Gastroesophageal sphincter (tissue), 4 donors: ENCODE measurements around the gene CAMK2N2. TPM values are rescaled to one million over a fixed set of nuclear protein-coding genes. Genes with fewer than 3 reads are reported as not detected.

Experiments
- ATAC-seq: fragments of 150-250 bp; one replicate; pipeline ENCODE4 v1.9.1; 2016; ENCODE audit warnings: mild to moderate bottlenecking, moderate library complexity
- H3K27ac ChIP-seq, 4 donors: fragments of 200-600 bp; sonication (generic) in 3 of 4; 1 replicate in 3 of 4; 2 replicates in 1 of 4; pipeline ENCODE4 v1.5.1; 2016 to 2019
- H3K27me3 ChIP-seq: fragments of 200-600 bp; sonication (generic); one replicate; pipeline ENCODE4 v1.5.1; 2019
- H3K36me3 ChIP-seq, 2 donors: fragments of 200-600 bp; sonication (generic); one replicate each; pipeline ENCODE4 v1.5.1; 2019; ENCODE audit warnings: control low read depth in 1 of 2
- H3K4me1 ChIP-seq, 3 donors: fragments of 200-600 bp; sonication (generic); 1 replicate in 2 of 3; 2 replicates in 1 of 3; pipeline ENCODE4 v1.5.1; 2016 to 2019; ENCODE audit warnings: control low read depth in 2 of 3
- H3K4me3 ChIP-seq, 2 donors: fragments of 200-600 bp; sonication (generic); one replicate each; pipeline ENCODE4 v1.5.1; 2019; ENCODE audit warnings: mild to moderate bottlenecking in 1 of 2, moderate library complexity in 1 of 2
- H3K9me3 ChIP-seq, 3 donors: fragments of 200-600 bp; sonication (generic); one replicate each; pipeline ENCODE4 v1.5.1; 2017 to 2019; ENCODE audit warnings: control low read depth in 2 of 3
- CTCF ChIP-seq, 4 experiments: fragments of 200-600 bp in 2 of 4; fragments of 450-650 bp in 2 of 4; sonication (generic) in 1 of 4; IDR thresholded peaks; one replicate each; pipeline ENCODE4 v1.5.1; 2017 to 2019; ENCODE audit warnings: antibody characterized with exemption in 4 of 4, mild to moderate bottlenecking in 2 of 4, moderate library complexity in 2 of 4
- EP300 ChIP-seq: sonication (generic); formaldehyde crosslinking; IDR thresholded peaks from one replicate; pipeline ENCODE4 v1.6.1; 2017; ENCODE audit warnings: antibody characterized with exemption, mild to moderate bottlenecking
- POLR2A ChIP-seq, 2 donors: fragments of 450-650 bp; IDR thresholded peaks; one replicate each; pipeline ENCODE4 v1.6.1; 2017; ENCODE audit warnings: antibody characterized with exemption in 2 of 2, mild to moderate bottlenecking in 2 of 2, moderate library complexity in 1 of 2
- POLR2AphosphoS5 ChIP-seq: sonication (generic); formaldehyde crosslinking; IDR thresholded peaks from one replicate; pipeline ENCODE4 v1.6.1; 2017; ENCODE audit warnings: antibody characterized with exemption
- WGBS, 2 donors: methylation state at CpG; one replicate each; pipeline ENCODE4 v1.1.5; 2018; ENCODE audit warnings: low coverage in 1 of 2; 5-methylcytosine and 5-hydroxymethylcytosine counted together
- small RNA-seq, 4 donors: library from RNA; depleted of rRNA; stranded (forward); fragments of <200 nt; gene quantifications; one replicate each; pipeline ENCODE3, GENCODE V24; 2016
- total RNA-seq, 4 donors: library from RNA; depleted of rRNA; stranded (reverse); fragments of >200 nt; gene quantifications; one replicate each; pipeline ENCODE4 v1.1.0, GENCODE V29; 2016

The CAMK2N2 gene
- total RNA-seq, 4 donors from 2014 or later, result not detected

GRCh38 chr3:184223946-184224345, 37.4 kb downstream of the CAMK2N2 start:
- H3K4me3 ChIP-seq, result no peak overlapping the region
- ATAC-seq, result no peak
- no peaks in the 10 kb centered on the region for H3K9me3 ChIP-seq
- H3K27me3 ChIP-seq, result peaks cover 69% of the 10 kb centered on the region
- no peak for TF ChIP-seq EP300
- no peak for TF ChIP-seq POLR2AphosphoS5
- TF ChIP-seq CTCF (IDR thresholded peaks at IDR 0.05), result no peak
- no peak for TF ChIP-seq POLR2A (IDR thresholded peaks at IDR 0.05)
- WGBS, 2 donors, result 67 to 81% methylated on average over 3 of the region's 3 CpGs
- peaks cover 0 to 7% (median 3%) of the 10 kb centered on the region in 3 donors for H3K4me1 ChIP-seq
- no peak overlapping the region for H3K27ac ChIP-seq
- no peaks in the 10 kb centered on the region for H3K36me3 ChIP-seq

- no peaks in the 10 kb centered on the region for H3K36me3 ChIP-seq
- no peaks in the 10 kb centered on the region for H3K4me1 ChIP-seq
- no peaks in the 10 kb centered on the region for H3K9me3 ChIP-seq
- H3K27ac ChIP-seq, result no peak overlapping the region
- no peak overlapping the region for H3K4me3 ChIP-seq
- peaks cover 63% of the 10 kb centered on the region for H3K27me3 ChIP-seq
- no peak for ATAC-seq
- 62 to 74% methylated on average over 3 of the region's 3 CpGs for WGBS, 2 donors
- no peak for TF ChIP-seq EP300
- TF ChIP-seq POLR2AphosphoS5, result no peak
- no peak for TF ChIP-seq POLR2A (IDR thresholded peaks at IDR 0.05)
- TF ChIP-seq CTCF (IDR thresholded peaks at IDR 0.05), result no peak
Measured at GRCh38 chr3:184222521-184222920, 38.8 kb downstream of the CAMK2N2 start.

GRCh38 chr3:184218814-184219213, 42.5 kb downstream of the CAMK2N2 start:
- WGBS, 2 donors, result 53 to 54% methylated on average over 1 of the region's 4 CpGs
- H3K4me3 ChIP-seq, result no peak overlapping the region
- H3K36me3 ChIP-seq, result no peaks in the 10 kb centered on the region
- no peak for TF ChIP-seq EP300
- no peak for TF ChIP-seq POLR2A (IDR thresholded peaks at IDR 0.05)
- no peak for TF ChIP-seq CTCF (IDR thresholded peaks at IDR 0.05)
- no peak for TF ChIP-seq POLR2AphosphoS5
- no peaks in the 10 kb centered on the region for H3K9me3 ChIP-seq
- no peaks in the 10 kb centered on the region for H3K4me1 ChIP-seq
- no peak overlapping the region for H3K27ac ChIP-seq
- peaks cover 34% of the 10 kb centered on the region for H3K27me3 ChIP-seq
- no peak for ATAC-seq

GRCh38 chr3:184211718-184212117, 49.6 kb downstream of the CAMK2N2 start:
- TF ChIP-seq POLR2A (IDR thresholded peaks at IDR 0.05) (no peak), EP300 (no peak), CTCF (IDR thresholded peaks at IDR 0.05) (no peak)
- Histone ChIP-seq H3K9me3 (no peaks in the 10 kb centered on the region), H3K4me1 (peaks cover 0 to 11% (median 0%) of the 10 kb centered on the region in 3 donors), H3K4me3 (no peak overlapping the region), H3K27ac (no peak overlapping the region), H3K36me3 (no peaks in the 10 kb centered on the region), H3K27me3 (peaks cover 7% of the 10 kb centered on the region)
- 67 to 77% methylated on average over 4 to 5 of the region's 5 CpGs for WGBS, 2 donors
- no peak for ATAC-seq

- Histone ChIP-seq H3K27ac (no peak overlapping the region), H3K4me1 (peaks cover 0 to 11% (median 0%) of the 10 kb centered on the region in 3 donors), H3K36me3 (no peaks in the 10 kb centered on the region), H3K9me3 (no peaks in the 10 kb centered on the region), H3K27me3 (peaks cover 12% of the 10 kb centered on the region), H3K4me3 (no peak overlapping the region)
- 71 to 80% methylated on average over 5 of the region's 5 CpGs for WGBS, 2 donors
- no peak for TF ChIP-seq POLR2A (IDR thresholded peaks at IDR 0.05)
- TF ChIP-seq POLR2AphosphoS5, result no peak
- no peak for TF ChIP-seq EP300
- no peak for TF ChIP-seq CTCF (IDR thresholded peaks at IDR 0.05)
- no peak for ATAC-seq
Measured at GRCh38 chr3:184211297-184211696, 50.1 kb downstream of the CAMK2N2 start.

Small RNA genes within 50 kb of the gene (small RNA-seq; reads per million reads assigned to genes)
- gene MIR1224, result 0 to 0.26 (median 0.12) reads per million in 4 donors

Other genes starting within 250 kb of the CAMK2N2 start
- 10 to 100 TPM; 16.2 to 25.1 (median 17.5) TPM for gene ABCC5, start 243.7 kb downstream of the CAMK2N2 start, total RNA-seq
- not detected for gene HTR3D, start 229.8 kb downstream of the CAMK2N2 start, total RNA-seq
- gene HTR3C, start 208.5 kb downstream of the CAMK2N2 start, total RNA-seq, result not detected
- not detected for gene HTR3E, start 164.5 kb downstream of the CAMK2N2 start, total RNA-seq
- 10 to 100 TPM; 36.2 to 49.2 (median 44.3) TPM for gene EIF2B5, start 126.2 kb downstream of the CAMK2N2 start, total RNA-seq
- 100 to 1,000 TPM in 1 of 4 donors, 10 to 100 TPM in 3; 56.8 to 117 (median 66.4) TPM for gene DVL3, start 106.2 kb downstream of the CAMK2N2 start, total RNA-seq
- 100 to 1,000 TPM; 234 to 322 (median 288) TPM for gene AP2M1, start 86.7 kb downstream of the CAMK2N2 start, total RNA-seq
- 10 to 100 TPM; 31.8 to 54.9 (median 39.5) TPM for gene ABCF3, start 75.4 kb downstream of the CAMK2N2 start, total RNA-seq
- under 1 TPM in 2 of 4 donors, not detected in 2; 0.10 to 0.54 TPM for gene VWA5B2, start 32.0 kb downstream of the CAMK2N2 start, total RNA-seq
- 10 to 100 TPM; 30.0 to 62.6 (median 38.6) TPM for gene ALG3, start 12.6 kb downstream of the CAMK2N2 start, total RNA-seq
- 1 to 10 TPM; 1.4 to 3.8 (median 2.2) TPM for gene EEF1AKMT4, start 11.9 kb downstream of the CAMK2N2 start, total RNA-seq
- gene ECE2, start 14.5 kb upstream of the CAMK2N2 start, total RNA-seq, result under 1 TPM; 0.12 to 0.67 (median 0.52) TPM
- gene PSMD2, start 37.7 kb upstream of the CAMK2N2 start, total RNA-seq, result 100 to 1,000 TPM; 225 to 365 (median 273) TPM
- 100 to 1,000 TPM; 233 to 431 (median 300) TPM for gene EIF4G1, start 53.1 kb upstream of the CAMK2N2 start, total RNA-seq
- gene FAM131A, start 76.0 kb upstream of the CAMK2N2 start, total RNA-seq, result 10 to 100 TPM; 53.9 to 71.4 (median 65.3) TPM
- gene CLCN2, start 100.1 kb upstream of the CAMK2N2 start, total RNA-seq, result 1 to 10 TPM; 2.0 to 6.8 (median 2.3) TPM
- 10 to 100 TPM; 32.8 to 54.1 (median 40.9) TPM for gene POLR2H, start 100.2 kb upstream of the CAMK2N2 start, total RNA-seq
- under 1 TPM in 2 of 4 donors, not detected in 2; 0.31 to 0.94 TPM for gene THPO, start 116.7 kb upstream of the CAMK2N2 start, total RNA-seq
- gene CHRD, start 118.5 kb upstream of the CAMK2N2 start, total RNA-seq, result 10 to 100 TPM in 3 of 4 donors, 1 to 10 TPM in 1; 8.2 to 27.4 (median 16.5) TPM